HepG2 (cell line): ENCODE data around the gene CSRP3. TPM values are rescaled to one million over a fixed set of nuclear protein-coding genes. Genes with fewer than 3 reads are reported as not detected.

Source experiments
- ATAC-seq: fragments of 200-7000 bp; cut with Tn5 transposase; 3 replicates; pipeline ENCODE4 v1.9.1; 2020; ENCODE audit warnings: mild to moderate bottlenecking, moderate library complexity
- BruUV-seq: library from RNA; stranded (reverse); fragments of 400-500 nt; replicated peaks from 2 replicates; lab custom pipeline; 2021; lab: Mats Ljungman, UMichigan
- CTCF ChIA-PET: fragments of 300-600 bp; formaldehyde crosslinking; extraction: SDS; loops from one replicate; lab custom pipeline; 2021; ENCODE audit warnings: low total read pairs, inconsistent platforms, low intra/inter-chr PET ratio; lab: Yijun Ruan, JAX
- POLR2A ChIA-PET: fragments of 350-600 bp; sonication (Branson Sonifier 250); formaldehyde crosslinking; loops from one replicate; lab custom pipeline; 2020; ENCODE audit warnings: antibody characterized with exemption, inconsistent platforms; lab: Yijun Ruan, JAX
- DNase-seq: peaks from one replicate; pipeline ENCODE4 v3.0.0-alpha.2; 2015; ENCODE audit warnings: low spot score
- FAIRE-seq: peaks from 3 replicates; lab custom pipeline; 2011; peaks lifted over from hg19 to GRCh38; lab: Jason Lieb, UNC
- H2AFZ ChIP-seq: one replicate; pipeline ENCODE4 v1.6.1; 2011; ENCODE audit warnings: low read length, inconsistent platforms
- H3K27ac ChIP-seq: fragments of 300-600 bp; 3 replicates; pipeline ENCODE4 v1.8.0; 2011; ENCODE audit warnings: mixed run types, mild to moderate bottlenecking, mixed read lengths, low read length, inconsistent platforms; ENCODE audit not compliant: insufficient read depth; ENCODE audit errors: extremely low read length
- H3K27me3 ChIP-seq, 2 experiments: fragments of 200-600 bp in 1 of 2; 2 replicates in 1 of 2; 3 replicates in 1 of 2; pipeline versions ENCODE4 v1.6.0 to v1.8.0; 2011; ENCODE audit warnings: low read length in 2 of 2, mild to moderate bottlenecking in 2 of 2, moderate library complexity in 2 of 2, inconsistent platforms in 1 of 2; ENCODE audit not compliant: insufficient read depth in 2 of 2, control insufficient read depth in 1 of 2
- H3K36me3 ChIP-seq, 2 experiments: fragments of 200-600 bp in 1 of 2; replicated peaks in 1 of 2; 2 replicates in 1 of 2; 3 replicates in 1 of 2; pipeline versions ENCODE4 v1.5.1 to v1.8.0; 2011; ENCODE audit warnings: low read length in 2 of 2, inconsistent platforms in 1 of 2; ENCODE audit not compliant: insufficient read depth in 2 of 2, control insufficient read depth in 1 of 2
- H3K4me1 ChIP-seq: 2 replicates; pipeline ENCODE4 v1.5.1; 2012; ENCODE audit warnings: low read length, inconsistent platforms; ENCODE audit not compliant: insufficient read depth
- H3K4me2 ChIP-seq: 2 replicates; pipeline ENCODE4 v1.6.0; 2011; ENCODE audit warnings: low read depth, low read length, inconsistent platforms
- H3K4me3 ChIP-seq, 3 experiments: fragments of 200-600 bp in 1 of 3; sonication (generic), shearing (Covaris generic) in 1 of 3; replicated peaks in 1 of 3; 2 replicates each; pipeline ENCODE4 v1.5.1; 2011 to 2016; ENCODE audit warnings: low read length in 3 of 3, inconsistent platforms in 2 of 3, low read depth in 2 of 3, mild to moderate bottlenecking in 2 of 3, control low read depth in 1 of 3, mixed read lengths in 1 of 3; ENCODE audit not compliant: insufficient read depth in 1 of 3
- H3K79me2 ChIP-seq: one replicate; pipeline ENCODE4 v1.6.1; 2011; ENCODE audit warnings: low read length, inconsistent platforms; ENCODE audit not compliant: insufficient read depth
- H3K9ac ChIP-seq: 2 replicates; pipeline ENCODE4 v1.6.0; 2011; ENCODE audit warnings: mild to moderate bottlenecking, low read depth, low read length, inconsistent platforms; ENCODE audit not compliant: insufficient read depth
- H3K9me3 ChIP-seq: 2 replicates; pipeline ENCODE4 v1.5.1; 2012; ENCODE audit warnings: mild to moderate bottlenecking, low read length
- H4K20me1 ChIP-seq: 2 replicates; pipeline ENCODE4 v1.6.0; 2011; ENCODE audit warnings: inconsistent platforms, mild to moderate bottlenecking, low read length, moderate library complexity; ENCODE audit not compliant: insufficient read depth
- DPF2 ChIP-seq: sonication (generic); formaldehyde crosslinking; IDR thresholded peaks from 2 replicates; pipeline ENCODE4 v1.4.0; 2020; ENCODE audit warnings: mild to moderate bottlenecking, low read depth, missing genetic modification reagents, borderline replicate concordance
- FOXK2 ChIP-seq: fragments of 450-650 bp; IDR thresholded peaks from 2 replicates; pipeline ENCODE4 v1.6.1; 2016
- MNT ChIP-seq: fragments of 450-650 bp; IDR thresholded peaks from 2 replicates; pipeline ENCODE4 v1.6.1; 2016
- MTA1 ChIP-seq: sonication (generic); formaldehyde crosslinking; IDR thresholded peaks from 2 replicates; pipeline ENCODE4 v1.4.0; 2020; ENCODE audit warnings: missing genetic modification reagents, mild to moderate bottlenecking, borderline replicate concordance
- MYC ChIP-seq: sonication (generic); formaldehyde crosslinking; IDR thresholded peaks from 2 replicates; pipeline ENCODE4 v1.9.0; 2021; ENCODE audit warnings: missing genetic modification reagents, borderline replicate concordance
- PLRG1 ChIP-seq: fragments of 450-650 bp; conservative IDR thresholded peaks from 2 replicates; pipeline ENCODE4 v1.6.1; 2016
- POLR2A ChIP-seq, 2 experiments: IDR thresholded peaks; 2 replicates each; pipeline ENCODE4 v1.6.1; 2011; ENCODE audit warnings: low read depth in 2 of 2, low read length in 2 of 2, mild to moderate bottlenecking in 1 of 2, moderate library complexity in 1 of 2; ENCODE audit not compliant: insufficient read depth in 1 of 2
- RBM22 ChIP-seq: fragments of 200-400 bp; formaldehyde crosslinking; optimal IDR thresholded peaks from 2 replicates; pipeline ENCODE3; 2017; ENCODE audit warnings: mild to moderate bottlenecking, low read length, moderate library complexity
- SATB2 ChIP-seq: sonication (generic); formaldehyde crosslinking; IDR thresholded peaks from 2 replicates; pipeline ENCODE4 v1.5.0; 2020; ENCODE audit warnings: missing genetic modification reagents
- SKIL ChIP-seq: sonication (generic); formaldehyde crosslinking; IDR thresholded peaks from 2 replicates; pipeline ENCODE4 v1.8.0; 2022; ENCODE audit warnings: missing genetic modification reagents, mild to moderate bottlenecking, moderate library complexity, borderline replicate concordance
- SP5 ChIP-seq: IDR thresholded peaks from 2 replicates; pipeline ENCODE4 v1.6.1; 2016; ENCODE audit warnings: low read depth, borderline replicate concordance
- TEAD2 ChIP-seq: sonication (generic); formaldehyde crosslinking; IDR thresholded peaks from 2 replicates; pipeline ENCODE4 v1.9.0; 2021; ENCODE audit warnings: missing genetic modification reagents
- ZNF562 ChIP-seq: sonication (generic); formaldehyde crosslinking; IDR thresholded peaks from 2 replicates; pipeline ENCODE4 v1.8.0; 2022; ENCODE audit warnings: missing genetic modification reagents, borderline replicate concordance
- ZNF691 ChIP-seq: sonication (generic); formaldehyde crosslinking; IDR thresholded peaks from 2 replicates; pipeline ENCODE4 v1.4.0; 2020; ENCODE audit warnings: missing genetic modification reagents, low read depth, mild to moderate bottlenecking, borderline replicate concordance
- ZNF747 ChIP-seq: sonication (generic); formaldehyde crosslinking; IDR thresholded peaks from 2 replicates; pipeline ENCODE4 v1.8.1; 2023; ENCODE audit warnings: missing genetic modification reagents, mild to moderate bottlenecking, borderline replicate concordance
- ZNF768 ChIP-seq: sonication (generic); formaldehyde crosslinking; IDR thresholded peaks from 2 replicates; pipeline ENCODE4 v1.4.0; 2020; ENCODE audit warnings: missing genetic modification reagents
- ZZZ3 ChIP-seq: sonication (generic); formaldehyde crosslinking; IDR thresholded peaks from 2 replicates; pipeline ENCODE4 v1.4.0; 2020; ENCODE audit warnings: missing genetic modification reagents, mild to moderate bottlenecking, borderline replicate concordance
- WGBS: methylation state at CpG from one replicate; pipeline ENCODE4 v1.1.6; 2017; ENCODE audit warnings: low lambda C conversion rate; 5-methylcytosine and 5-hydroxymethylcytosine counted together
- in situ Hi-C: cut with HindIII; loops from 2 replicates; pipeline ENCODE4 v1.10.0; 2017; ENCODE audit warnings: low pct_unique_long_range_greater_than_20kb; ENCODE audit not compliant: extremely low pct_ligation_motif_present
- intact Hi-C: fragments of 100-400 bp; cut with micrococcal nuclease; formaldehyde crosslinking; loops from one replicate; pipeline ENCODE4 v1.10.0; 2022; ENCODE audit not compliant: unreplicated experiment
- polyA plus RNA-seq, 8 experiments: library from polyadenylated mRNA; depleted of rRNA in 3 of 8; stranded (reverse) in 7 of 8; unstranded in 1 of 8; fragments of >200 nt; fragmentation: Illumina TruSeq in 4 of 8; extraction: Trizol in 4 of 8; gene quantifications; 2 replicates each; pipeline versions ENCODE4 v1.2.1 to v1.2.3, GENCODE V29; 2011 to 2016; ENCODE audit warnings: low read depth in 4 of 8, missing spikeins in 1 of 8, mixed read lengths in 1 of 8; ENCODE audit not compliant: insufficient read depth in 1 of 8
- total RNA-seq, 5 experiments: library from RNA; depleted of rRNA; stranded (reverse); fragments of >200 nt; fragmentation: Illumina TruSeq; extraction: Trizol; gene quantifications; 2 replicates each; pipeline ENCODE4 v1.2.3, GENCODE V29; 2016; ENCODE audit warnings: low read depth in 1 of 5

The CSRP3 gene
- total and polyA plus RNA-seq, 2 of the 13 experiments (the other 11 are each of a cell fraction or from before 2014, with no cell fraction given) = not detected

GRCh38 chr11:19251577-19251976, 49.8 kb upstream of the CSRP3 start:
- ATAC-seq = no peak
- Histone ChIP-seq H3K79me2 (no peaks in the 10 kb centered on the region), H3K4me1 (peaks cover 8% of the 10 kb centered on the region), H3K36me3 (no peaks in the 10 kb centered on the region), H3K9me3 (no peaks in the 10 kb centered on the region), H3K4me3 (no peak overlapping the region)
- TF ChIP-seq ZNF768 = peak; percentile 56; the same call in 1 of the 2 replicates
- TF ChIP-seq PLRG1 = no peak
- TF ChIP-seq, all 625 proteins: peak for 1
- in situ Hi-C loops (no loop called here), intact Hi-C loops (loop anchor here (10.0 kb wide), 1 partner anchor 177 kb away; no protein-coding TSS in a partner anchor)
- Histone ChIP-seq H4K20me1 (no peaks in the 10 kb centered on the region), H3K27ac (no peak overlapping the region), H3K4me2 (no peak overlapping the region), H3K27me3 (peaks cover 0 to 7% of the 10 kb centered on the region in 2 experiments; a peak in 2 of 5 replicates), H3K9ac (no peak overlapping the region), H2AFZ (no peak overlapping the region)
- FAIRE-seq = no peak
- no TSS peak for BruUV-seq
- ChIA-PET CTCF (no interaction called here), POLR2A (no interaction called here)
- DNase-seq = no peak

GRCh38 chr11:19246816-19247215, 45.0 kb upstream of the CSRP3 start:
- Histone ChIP-seq H3K9me3 (no peaks in the 10 kb centered on the region), H4K20me1 (no peaks in the 10 kb centered on the region), H3K9ac (no peak overlapping the region), H3K4me1 (peaks cover 25% of the 10 kb centered on the region), H3K36me3 (no peaks in the 10 kb centered on the region), H3K4me2 (no peak overlapping the region), H3K79me2 (no peaks in the 10 kb centered on the region), H3K27ac (no peak overlapping the region), H3K4me3 (no peak overlapping the region), H2AFZ (no peak overlapping the region), H3K27me3 (no peaks in the 10 kb centered on the region)
- in situ Hi-C loops (no loop called here), intact Hi-C loops (no loop called here)
- no peak for FAIRE-seq
- POLR2A ChIA-PET = no interaction called here
- ATAC-seq = no peak
- no peak for DNase-seq
- 20% methylated on average over 1 of the region's 1 CpG for WGBS
- no TSS peak for BruUV-seq
- CTCF ChIA-PET = no interaction called here
- TF ChIP-seq ZNF562 (no peak), RBM22 (no peak), MTA1 (CRISPR knock-in tag) (no peak), MNT (no peak), SP5 (CRISPR knock-in tag) (no peak), ZZZ3 (CRISPR knock-in tag) (no peak), MYC (CRISPR knock-in tag) (no peak), ZNF747 (no peak), POLR2A (IDR thresholded peaks at IDR 0.05; ENCODE audit: insufficient read depth in 1 of 2, low read depth in 2 of 2, low read length in 2 of 2) (no peak), DPF2 (no peak), TEAD2 (CRISPR knock-in tag) (no peak), ZNF691 (no peak), SKIL (CRISPR knock-in tag) (no peak), FOXK2 (no peak), SATB2 (no peak)
